Measurements from ENCODE around the gene SH3RF3. TPM values are rescaled to one million over a fixed set of nuclear protein-coding genes. Genes with fewer than 3 reads are reported as not detected.
A peak's percentile ranks its signal among the peaks of the same experiment; 100 is the strongest.

Gene SH3RF3
- total RNA-seq, 6 donors from 2014 or later = 4.1 to 21.0 (median 8.0) TPM

DNA sequence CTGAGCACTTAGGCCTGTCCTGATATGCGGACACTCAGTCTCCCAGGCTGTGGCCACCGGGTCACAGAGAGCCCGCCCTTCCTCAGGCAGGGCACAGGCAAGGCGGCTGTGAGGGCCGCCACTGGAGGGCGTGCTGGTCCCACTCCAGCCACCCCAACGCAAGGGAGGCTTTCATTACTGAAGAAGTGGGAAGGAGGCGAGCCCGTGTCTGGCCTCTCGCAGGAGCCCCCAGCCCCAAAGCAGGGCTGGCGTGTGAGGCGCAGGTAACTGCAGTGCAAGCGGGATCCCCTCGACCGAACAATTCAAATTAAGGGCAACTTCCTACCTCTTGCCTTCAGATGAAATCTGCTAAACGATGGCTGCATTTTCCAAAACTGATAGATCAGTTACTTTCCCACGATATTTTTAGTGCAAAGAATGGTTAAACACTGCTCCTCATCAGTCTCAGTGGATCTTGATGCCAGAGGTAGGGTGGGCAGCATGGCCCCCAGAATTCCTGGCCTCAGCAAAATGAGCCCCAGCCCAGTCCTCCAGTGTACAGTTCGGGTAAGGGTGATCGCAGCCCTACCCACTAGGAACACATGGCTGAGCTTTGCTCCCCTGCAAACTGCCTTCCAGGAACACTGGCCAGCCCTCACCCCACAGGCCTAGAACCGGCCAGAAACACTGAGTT is 387.6 kb downstream of the SH3RF3 start:
- H3K27ac ChIP-seq = no peak overlapping the region
- DNase-seq = peak; percentile 44 to 90
- WGBS, 2 donors = 62 to 68% methylated on average over 11 to 20 of the region's 20 CpGs

DNA sequence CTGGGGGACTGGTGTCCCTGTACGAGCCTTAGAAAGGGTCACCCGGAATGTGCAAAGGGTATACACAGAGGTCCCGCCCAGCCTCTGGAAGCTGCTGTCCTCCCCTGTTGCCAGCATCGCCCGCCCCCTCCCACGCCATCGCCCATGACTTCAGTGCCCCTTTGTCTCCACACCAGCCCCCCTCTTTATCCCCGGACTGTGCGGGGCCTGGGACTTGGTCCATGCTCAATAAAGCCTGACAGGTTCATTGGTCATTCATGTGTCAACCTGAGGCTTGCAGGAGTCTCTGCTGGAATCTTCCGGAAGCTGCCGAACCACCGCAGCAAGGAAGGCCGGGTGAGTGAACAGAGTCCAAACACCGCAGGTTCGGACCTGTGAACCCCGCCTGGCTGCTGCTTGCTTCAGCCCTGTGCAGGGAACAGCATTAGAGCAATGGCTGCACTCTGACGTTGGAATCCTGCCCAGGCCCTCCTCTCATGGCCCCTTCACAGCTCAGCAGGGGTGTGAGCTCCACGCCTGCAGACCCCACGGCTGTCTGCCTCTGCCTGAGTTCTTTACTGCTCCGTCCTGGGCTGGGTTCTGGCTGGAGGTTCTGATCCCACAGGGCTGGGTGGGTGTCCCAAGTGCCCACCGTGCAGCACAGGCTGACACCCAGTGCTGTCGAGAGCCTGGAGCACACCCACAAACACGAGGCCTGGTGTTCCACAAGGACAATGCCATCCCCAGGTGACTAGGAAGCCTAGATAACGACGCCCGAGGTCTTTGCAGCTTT is 388.3 kb downstream of the SH3RF3 start:
- H3K27me3 ChIP-seq = no peaks in the 10 kb centered on the region
- H3K9me3 ChIP-seq = no peaks in the 10 kb centered on the region
- H3K4me3 ChIP-seq = no peak overlapping the region
- DNase-seq (no peak), ATAC-seq (ENCODE audit: low FRiP score in 2 of 2) (no peak)
- no peaks in the 10 kb centered on the region for H3K36me3 ChIP-seq
- H3K27ac ChIP-seq = no peak overlapping the region
- peaks cover 0 to 11% (median 7%) of the 10 kb centered on the region in 4 donors for H3K4me1 ChIP-seq
- WGBS, 2 donors = 86 to 95% methylated on average over 15 to 25 of the region's 26 CpGs
- TF ChIP-seq POLR2AphosphoS5 (IDR thresholded peaks at IDR 0.05) (no peak), EP300 (IDR thresholded peaks at IDR 0.05) (no peak), POLR2A (IDR thresholded peaks at IDR 0.05) (no peak)
- TF ChIP-seq, protein P1, sequence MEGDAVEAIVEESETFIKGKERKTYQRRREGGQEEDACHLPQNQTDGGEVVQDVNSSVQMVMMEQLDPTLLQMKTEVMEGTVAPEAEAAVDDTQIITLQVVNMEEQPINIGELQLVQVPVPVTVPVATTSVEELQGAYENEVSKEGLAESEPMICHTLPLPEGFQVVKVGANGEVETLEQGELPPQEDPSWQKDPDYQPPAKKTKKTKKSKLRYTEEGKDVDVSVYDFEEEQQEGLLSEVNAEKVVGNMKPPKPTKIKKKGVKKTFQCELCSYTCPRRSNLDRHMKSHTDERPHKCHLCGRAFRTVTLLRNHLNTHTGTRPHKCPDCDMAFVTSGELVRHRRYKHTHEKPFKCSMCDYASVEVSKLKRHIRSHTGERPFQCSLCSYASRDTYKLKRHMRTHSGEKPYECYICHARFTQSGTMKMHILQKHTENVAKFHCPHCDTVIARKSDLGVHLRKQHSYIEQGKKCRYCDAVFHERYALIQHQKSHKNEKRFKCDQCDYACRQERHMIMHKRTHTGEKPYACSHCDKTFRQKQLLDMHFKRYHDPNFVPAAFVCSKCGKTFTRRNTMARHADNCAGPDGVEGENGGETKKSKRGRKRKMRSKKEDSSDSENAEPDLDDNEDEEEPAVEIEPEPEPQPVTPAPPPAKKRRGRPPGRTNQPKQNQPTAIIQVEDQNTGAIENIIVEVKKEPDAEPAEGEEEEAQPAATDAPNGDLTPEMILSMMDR (IDR thresholded peaks at IDR 0.05) = no peak

More for the DNA sequence above, 387.6 kb downstream of the SH3RF3 start:
- H3K27me3 ChIP-seq = no peaks in the 10 kb centered on the region
- ATAC-seq (ENCODE audit: low FRiP score in 2 of 2) = peak; percentile 28 to 77
- TF ChIP-seq, protein P1 (IDR thresholded peaks at IDR 0.05) = peak in 4 of 6 experiments; percentile 19 to 70 (median 56)
- no peak for TF ChIP-seq POLR2AphosphoS5 (IDR thresholded peaks at IDR 0.05)
- no peaks in the 10 kb centered on the region for H3K9me3 ChIP-seq
- H3K4me1 ChIP-seq = peaks cover 0 to 11% (median 7%) of the 10 kb centered on the region in 4 donors
- H3K36me3 ChIP-seq = no peaks in the 10 kb centered on the region
- no peak overlapping the region for H3K4me3 ChIP-seq

DNA sequence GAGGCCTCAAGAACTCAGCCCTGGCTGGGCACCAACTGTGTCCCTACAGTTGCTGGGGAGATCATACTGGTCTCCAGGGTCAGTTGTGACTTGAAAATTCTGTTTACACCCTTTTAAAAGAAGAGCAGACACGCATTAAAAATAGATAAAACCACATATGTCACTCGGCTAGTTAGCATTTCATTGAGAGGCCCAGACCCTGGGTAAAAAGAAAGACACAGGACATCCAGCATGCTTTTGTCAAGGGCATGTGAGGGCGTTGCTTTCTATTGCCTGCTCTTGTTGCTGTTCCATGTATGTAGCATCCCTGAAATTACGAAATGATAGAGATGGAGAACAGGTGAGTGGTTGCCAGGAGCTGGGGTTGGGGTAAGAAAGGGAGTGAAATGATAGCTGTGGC is 390.5 kb downstream of the SH3RF3 start:
- H3K36me3 ChIP-seq = no peaks in the 10 kb centered on the region
- TF ChIP-seq, protein P1 (IDR thresholded peaks at IDR 0.05) = no peak
- TF ChIP-seq POLR2A (IDR thresholded peaks at IDR 0.05) (no peak), POLR2AphosphoS5 (IDR thresholded peaks at IDR 0.05) (no peak), EP300 (IDR thresholded peaks at IDR 0.05) (no peak)
- no peaks in the 10 kb centered on the region for H3K9me3 ChIP-seq
- no peaks in the 10 kb centered on the region for H3K27me3 ChIP-seq
- ATAC-seq (ENCODE audit: low FRiP score in 2 of 2) (no peak), DNase-seq (no peak)
- H3K4me3 ChIP-seq = no peak overlapping the region
- WGBS, 2 donors = 88 to 91% methylated on average over 4 of the region's 4 CpGs
- H3K27ac ChIP-seq = no peak overlapping the region
- H3K4me1 ChIP-seq = peaks cover 0 to 4% (median 1%) of the 10 kb centered on the region in 4 donors

DNA sequence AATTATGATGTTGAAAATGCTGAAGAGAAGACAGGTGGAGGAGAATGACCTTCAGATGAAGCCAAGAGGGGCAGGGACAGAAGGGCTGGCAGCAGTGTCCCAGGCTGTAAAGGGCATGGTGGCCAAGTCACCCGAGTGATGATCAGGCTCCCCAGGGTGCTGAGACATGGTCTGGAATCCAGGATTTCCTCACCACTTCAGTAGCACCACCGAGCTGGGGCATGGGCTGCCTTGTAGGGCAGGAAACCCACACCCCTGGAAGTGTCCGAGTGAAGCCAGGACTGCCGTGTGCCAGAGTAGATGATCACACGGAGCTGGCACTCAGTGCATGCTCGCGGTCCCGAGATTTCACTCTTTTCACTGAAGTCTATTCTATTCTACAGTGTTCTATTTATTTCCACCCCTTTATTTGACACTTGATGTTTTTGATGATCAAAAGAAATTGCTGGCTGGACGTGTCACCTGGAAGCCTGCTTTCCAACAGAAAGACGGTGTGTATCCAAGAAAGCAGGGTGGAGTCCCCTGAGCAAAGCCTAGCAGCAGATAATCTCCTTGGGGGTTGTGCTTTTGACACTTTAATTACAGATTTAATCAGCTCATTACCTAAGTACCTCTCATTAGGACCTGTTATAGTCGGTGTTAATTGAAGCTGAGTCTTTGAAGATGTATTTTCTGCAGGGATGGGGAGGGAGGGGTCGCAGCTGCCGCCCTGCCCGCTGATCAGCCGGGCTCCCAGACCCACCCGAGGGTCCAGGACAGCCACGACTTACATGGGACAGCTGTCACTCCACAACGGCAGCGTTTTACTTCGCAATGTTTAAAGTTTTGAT is 392.4 kb downstream of the SH3RF3 start:
- no peaks in the 10 kb centered on the region for H3K9me3 ChIP-seq
- H3K4me1 ChIP-seq = no peaks in the 10 kb centered on the region
- no peak for DNase-seq
- ATAC-seq (ENCODE audit: low FRiP score in 2 of 2) = no peak
- TF ChIP-seq POLR2A (IDR thresholded peaks at IDR 0.05) (no peak), POLR2AphosphoS5 (IDR thresholded peaks at IDR 0.05) (no peak), EP300 (IDR thresholded peaks at IDR 0.05) (no peak)
- H3K27ac ChIP-seq = no peak overlapping the region
- H3K4me3 ChIP-seq = no peak overlapping the region
- no peaks in the 10 kb centered on the region for H3K27me3 ChIP-seq
- H3K36me3 ChIP-seq = no peaks in the 10 kb centered on the region
- WGBS, 2 donors = 70 to 75% methylated on average over 20 of the region's 20 CpGs

DNA sequence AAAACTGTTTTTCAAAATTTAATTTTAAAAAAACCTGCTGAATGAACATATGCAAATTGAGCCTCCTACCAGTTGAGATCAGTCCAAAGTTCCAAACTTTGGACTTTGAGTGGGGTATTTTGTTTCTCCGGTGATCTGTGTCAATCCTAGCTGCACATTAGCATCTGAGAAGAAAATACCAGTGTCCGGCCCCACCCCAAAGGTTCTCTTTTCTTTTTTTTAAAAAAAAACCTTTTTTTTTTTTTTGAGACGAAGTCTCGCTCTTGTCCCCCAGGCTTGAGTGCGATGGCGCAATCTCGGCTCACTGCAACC is 393.0 kb downstream of the SH3RF3 start:
- Histone ChIP-seq H3K9me3 (no peaks in the 10 kb centered on the region), H3K4me3 (no peak overlapping the region), H3K4me1 (no peaks in the 10 kb centered on the region), H3K27me3 (no peaks in the 10 kb centered on the region), H3K36me3 (no peaks in the 10 kb centered on the region), H3K27ac (no peak overlapping the region)
- 86 to 87% methylated on average over 7 of the region's 7 CpGs for WGBS, 2 donors
- TF ChIP-seq POLR2A (IDR thresholded peaks at IDR 0.05) = no peak
- TF ChIP-seq EP300 (IDR thresholded peaks at IDR 0.05) = no peak
- TF ChIP-seq, protein P1 (IDR thresholded peaks at IDR 0.05) = no peak
- TF ChIP-seq POLR2AphosphoS5 (IDR thresholded peaks at IDR 0.05) = no peak
- no peak for ATAC-seq (ENCODE audit: low FRiP score in 2 of 2)
- DNase-seq = no peak

Measured in upper lobe of left lung (tissue), 6 donors.